GM19467 (cell line): ENCODE data around the gene CALD1.

Experiments
- ATAC-seq: cut with Tn5 transposase; IDR thresholded peaks from one replicate; pipeline ENCODE4 v1.9.1; 2021; ENCODE audit warnings: mild to moderate bottlenecking, moderate library complexity; ENCODE audit not compliant: unreplicated experiment

CALD1 gene

GRCh38 chr7:134856091-134856490, 76.7 kb downstream of the CALD1 start:
- ATAC-seq, result no peak

GRCh38 chr7:134856691-134857090, 77.3 kb downstream of the CALD1 start:
- no peak for ATAC-seq

- ATAC-seq, result no peak
Measured at GRCh38 chr7:134857958-134858357, 78.5 kb downstream of the CALD1 start.

GRCh38 chr7:134859783-134860182, 80.3 kb downstream of the CALD1 start:
- no peak for ATAC-seq

GRCh38 chr7:134865001-134865845, 85.8 kb downstream of the CALD1 start:
- ATAC-seq, result no peak

GRCh38 chr7:134866617-134867016, 87.2 kb downstream of the CALD1 start:
- ATAC-seq, result no peak

GRCh38 chr7:134870156-134870555, 90.7 kb downstream of the CALD1 start:
- ATAC-seq, result no peak

- ATAC-seq, result no peak
Measured at GRCh38 chr7:134870781-134871180, 91.3 kb downstream of the CALD1 start.

GRCh38 chr7:134873253-134873652, 93.8 kb downstream of the CALD1 start:
- ATAC-seq, result no peak

GRCh38 chr7:134874407-134874806, 95.0 kb downstream of the CALD1 start:
- no peak for ATAC-seq

GRCh38 chr7:134875867-134876266, 96.4 kb downstream of the CALD1 start:
- no peak for ATAC-seq

- no peak for ATAC-seq
Measured at GRCh38 chr7:134878746-134879357, 99.4 kb downstream of the CALD1 start.

- ATAC-seq, result no peak
Measured at GRCh38 chr7:134879815-134880475, 100.5 kb downstream of the CALD1 start.

- no peak for ATAC-seq
Measured at GRCh38 chr7:134882481-134882880, 103.0 kb downstream of the CALD1 start.

GRCh38 chr7:134885967-134886352, 106.5 kb downstream of the CALD1 start:
- no peak for ATAC-seq

GRCh38 chr7:134886353-134887057, 107.1 kb downstream of the CALD1 start:
- ATAC-seq, result no peak

GRCh38 chr7:134887523-134887922, 108.1 kb downstream of the CALD1 start:
- ATAC-seq, result no peak

GRCh38 chr7:134888141-134888740, 108.8 kb downstream of the CALD1 start:
- no peak for ATAC-seq

- no peak for ATAC-seq
Measured at GRCh38 chr7:134890246-134891240, 111.1 kb downstream of the CALD1 start.

- ATAC-seq, result no peak
Measured at GRCh38 chr7:134891262-134891695, 111.8 kb downstream of the CALD1 start.
